HPDE6-E6E7 (cell line): ENCODE results near the gene PPFIBP2.

Source experiments
- DNase-seq: peaks from one replicate; pipeline ENCODE4 v3.0.0; 2011; ENCODE audit warnings: missing footprints; ENCODE audit errors: extremely low spot score

The PPFIBP2 gene

DNA sequence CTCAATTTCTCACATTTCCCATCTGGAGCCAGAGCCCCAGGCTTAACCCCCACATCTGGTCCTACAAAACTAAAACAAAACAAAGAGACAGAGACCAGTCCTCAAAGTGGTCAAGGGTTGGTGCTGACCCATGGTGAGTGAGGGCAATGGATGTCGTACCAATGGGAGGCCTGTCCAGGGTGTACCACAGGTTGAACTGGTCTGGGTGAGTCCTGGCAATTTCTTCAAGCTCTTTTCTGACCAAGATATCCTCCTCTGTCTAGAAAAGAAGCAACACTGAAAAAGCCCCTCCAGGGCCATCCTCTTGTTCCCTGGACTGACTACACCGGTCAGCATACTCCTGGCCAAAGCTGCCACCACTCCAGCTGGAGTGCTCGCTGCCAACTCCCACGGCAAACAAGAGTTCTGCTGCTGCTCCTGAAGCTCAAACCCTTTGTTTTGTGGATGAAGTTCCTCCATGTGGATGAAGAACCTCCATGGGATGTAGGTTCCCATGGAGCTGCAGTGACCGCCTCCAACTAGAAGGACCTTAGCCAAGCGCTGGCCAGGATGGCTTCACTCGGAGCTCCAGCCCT, 152.6 kb downstream of the PPFIBP2 start:
- DNase-seq = no peak

DNA sequence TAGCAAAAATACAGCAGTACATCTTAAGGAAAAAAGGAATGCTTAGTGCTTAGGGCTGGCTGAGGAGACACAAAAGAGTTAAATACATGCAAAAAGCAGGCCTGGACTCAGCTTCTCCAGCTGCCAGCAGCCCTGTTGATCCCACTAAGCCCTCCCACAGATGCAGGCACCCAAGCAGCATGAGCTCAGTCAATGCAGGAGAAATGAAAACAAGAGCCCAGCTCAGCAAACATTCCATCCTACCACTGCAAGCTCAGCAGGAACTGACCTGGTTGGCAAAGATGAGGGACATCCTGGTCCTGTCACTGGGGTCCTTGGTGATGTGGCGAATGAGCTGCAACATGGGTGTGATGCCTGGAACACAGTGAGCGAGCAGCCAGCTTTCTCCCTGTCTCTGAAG, 153.7 kb downstream of the PPFIBP2 start:
- no peak for DNase-seq

DNA sequence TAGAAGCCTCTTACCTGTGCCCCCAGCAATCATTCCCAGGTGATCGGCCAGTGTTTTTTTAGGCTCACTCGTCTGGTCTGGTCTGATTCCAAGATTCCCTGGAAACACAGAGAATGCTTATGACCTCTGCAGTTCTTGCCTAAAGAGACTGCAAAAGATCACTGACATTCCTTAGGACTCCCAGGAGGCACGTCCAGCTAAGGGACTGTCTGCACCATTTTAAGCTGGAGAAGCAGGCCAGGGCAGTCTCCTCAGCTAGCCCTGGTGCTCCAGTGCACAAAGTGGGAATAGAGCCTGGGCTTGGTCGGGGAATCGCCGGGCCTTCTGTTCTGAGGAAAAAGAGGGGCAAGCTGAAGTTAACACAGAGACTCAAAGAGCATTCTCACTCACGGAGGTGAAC, 154.7 kb downstream of the PPFIBP2 start:
- no peak for DNase-seq

DNA sequence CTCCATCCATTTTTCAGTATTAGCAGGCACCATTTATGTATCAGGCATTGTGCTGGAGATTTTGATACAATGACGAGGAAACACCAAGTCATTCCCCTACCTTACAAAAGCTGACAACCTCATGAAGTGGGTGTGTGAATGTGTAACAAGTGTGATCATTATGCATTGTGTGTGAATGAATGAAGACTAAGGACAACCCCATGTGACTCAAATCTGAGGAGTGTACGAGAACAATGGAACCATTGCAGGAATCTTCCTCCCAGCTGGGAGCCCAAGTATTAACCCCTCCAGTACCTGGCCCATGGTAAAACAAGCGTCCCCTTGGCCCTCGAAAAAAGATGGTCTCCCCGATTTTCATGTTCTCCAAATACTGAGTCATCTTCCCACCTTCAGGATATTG, 155.1 kb downstream of the PPFIBP2 start:
- no peak for DNase-seq

DNA sequence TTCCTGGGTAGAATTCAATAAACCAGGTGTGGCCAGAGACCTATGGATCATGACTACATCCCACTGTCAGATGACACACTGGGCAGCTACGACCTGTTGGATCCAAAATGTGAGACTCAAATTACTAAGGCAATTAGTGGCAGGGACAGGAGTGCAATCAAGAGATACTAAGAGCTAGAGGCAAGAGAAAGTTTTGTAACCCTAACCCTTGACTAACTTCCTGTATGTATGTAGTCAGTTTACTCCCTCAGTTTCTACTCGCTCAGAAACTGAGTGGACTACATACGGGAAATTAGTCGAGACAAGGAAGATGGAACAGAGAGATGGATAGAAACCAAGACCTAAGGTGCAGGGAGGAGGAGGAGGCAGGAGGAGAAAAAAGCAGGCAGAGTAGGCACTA, 156.8 kb downstream of the PPFIBP2 start:
- DNase-seq = no peak

DNA sequence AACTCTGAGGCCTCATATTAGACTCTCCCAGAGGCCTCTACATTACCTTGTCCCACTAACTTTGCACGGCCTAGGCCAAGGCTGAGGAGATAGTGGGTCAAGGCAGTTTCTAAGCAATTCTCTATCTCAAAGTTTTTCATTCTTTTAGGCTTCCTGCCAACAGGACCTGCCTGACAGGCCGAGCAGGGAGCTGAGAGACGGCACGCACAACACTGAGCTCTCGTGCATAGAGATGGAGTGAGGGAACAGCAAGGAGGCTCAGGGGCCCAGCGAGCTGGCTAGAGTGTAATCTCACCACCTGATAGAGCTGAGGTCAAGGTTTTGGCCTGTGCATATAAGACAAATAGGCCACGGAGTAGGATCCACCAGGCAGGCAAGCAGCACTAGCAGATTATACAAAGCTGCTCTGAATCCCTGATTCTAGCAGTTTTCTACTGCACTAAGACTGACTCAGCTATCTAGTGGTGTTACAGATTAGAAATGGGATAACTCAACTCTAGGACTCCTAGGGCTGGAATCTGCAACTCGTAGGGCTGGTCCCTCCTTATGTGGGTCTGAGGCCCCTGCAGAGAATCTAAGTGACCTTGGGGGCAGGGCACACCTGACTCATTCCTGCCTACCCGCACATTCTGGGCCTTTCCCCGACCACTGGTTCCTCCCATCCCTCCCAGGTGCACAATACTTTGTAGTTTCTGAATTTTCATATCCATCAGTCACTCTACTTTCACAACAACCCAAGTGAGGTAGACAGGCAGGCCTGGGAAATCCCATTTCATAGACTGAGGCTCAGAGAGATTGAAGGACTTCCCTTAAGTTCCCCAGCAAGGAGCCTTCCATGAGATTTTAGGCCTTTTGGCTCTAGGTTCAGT, 157.8 kb downstream of the PPFIBP2 start:
- no peak for DNase-seq

DNA sequence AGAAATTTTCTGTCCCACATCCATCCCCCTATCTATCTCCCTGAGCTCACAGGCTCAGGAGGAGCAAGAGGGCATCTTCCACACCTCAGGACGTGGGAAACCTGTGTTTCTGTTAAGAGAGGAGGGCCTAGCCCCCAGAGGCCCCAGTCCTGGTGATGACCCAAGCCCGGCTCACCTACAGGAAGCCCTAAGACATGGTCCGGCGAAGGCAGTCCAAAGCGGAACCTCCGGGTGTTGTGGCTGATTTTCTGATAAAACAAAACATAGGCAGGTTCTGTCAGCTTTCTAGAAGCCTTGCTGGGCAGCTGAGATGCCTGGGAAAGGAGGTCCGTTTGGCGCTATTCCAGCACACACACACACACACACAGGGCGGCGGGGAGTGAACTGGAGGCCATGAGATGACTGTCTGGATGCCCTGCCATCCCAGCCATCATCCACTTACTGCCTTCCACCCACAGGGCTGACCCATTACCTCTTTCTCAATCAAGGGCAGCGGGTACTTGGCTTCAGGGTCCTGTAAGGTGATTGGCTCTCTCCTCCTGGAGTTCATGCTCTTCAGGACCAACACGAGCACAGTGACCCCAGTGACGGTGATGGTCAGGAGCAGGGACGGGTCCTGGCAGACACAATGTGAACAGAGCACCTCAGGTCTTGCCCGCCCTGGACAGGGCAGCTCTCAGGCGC, 158.6 kb downstream of the PPFIBP2 start:
- no peak for DNase-seq

DNA sequence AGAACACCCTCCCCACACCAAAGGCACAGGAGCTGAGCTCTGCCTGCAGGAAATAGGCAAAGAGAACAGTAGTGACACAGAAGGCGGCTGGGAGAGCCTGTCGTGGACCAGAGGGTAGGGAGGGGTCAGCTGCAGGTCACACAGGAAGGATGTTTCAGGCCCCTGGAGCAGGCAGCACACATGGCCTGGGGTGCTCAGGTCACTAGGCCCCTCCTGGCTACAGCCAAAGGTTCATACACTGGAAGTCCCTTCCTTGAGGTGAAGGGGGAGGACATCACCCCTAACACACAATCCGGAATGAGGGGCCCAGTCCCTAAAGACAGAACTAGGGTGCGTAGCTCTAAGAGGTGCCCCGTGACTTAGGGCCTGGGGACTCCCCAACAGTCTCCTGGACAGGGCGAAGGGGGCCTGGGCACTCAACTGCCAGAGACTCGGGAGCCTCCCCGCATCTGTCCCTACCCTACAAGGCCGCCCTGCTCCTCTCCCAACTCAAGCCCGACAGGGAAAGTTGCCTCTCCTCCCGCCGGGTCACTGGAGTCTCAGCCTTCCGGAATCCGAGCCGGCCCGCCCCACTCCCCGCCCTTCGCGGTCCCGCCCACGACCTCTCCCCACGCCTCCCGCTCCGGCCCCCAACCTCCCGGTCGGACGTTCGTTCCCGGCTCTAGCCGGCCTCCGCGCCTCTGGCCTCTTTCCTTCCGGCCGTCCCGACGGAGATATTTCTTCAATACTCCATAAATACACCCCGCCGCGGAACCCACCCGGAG, 159.3 kb downstream of the PPFIBP2 start, which contains the start of gene CYB5R2:
Gene CYB5R2 (minus strand): TSS at position 541 of the 764 bp plus-strand sequence. CDS start 675 bp downstream, outside the sequence.
- DNase-seq = peak; percentile 36

DNA sequence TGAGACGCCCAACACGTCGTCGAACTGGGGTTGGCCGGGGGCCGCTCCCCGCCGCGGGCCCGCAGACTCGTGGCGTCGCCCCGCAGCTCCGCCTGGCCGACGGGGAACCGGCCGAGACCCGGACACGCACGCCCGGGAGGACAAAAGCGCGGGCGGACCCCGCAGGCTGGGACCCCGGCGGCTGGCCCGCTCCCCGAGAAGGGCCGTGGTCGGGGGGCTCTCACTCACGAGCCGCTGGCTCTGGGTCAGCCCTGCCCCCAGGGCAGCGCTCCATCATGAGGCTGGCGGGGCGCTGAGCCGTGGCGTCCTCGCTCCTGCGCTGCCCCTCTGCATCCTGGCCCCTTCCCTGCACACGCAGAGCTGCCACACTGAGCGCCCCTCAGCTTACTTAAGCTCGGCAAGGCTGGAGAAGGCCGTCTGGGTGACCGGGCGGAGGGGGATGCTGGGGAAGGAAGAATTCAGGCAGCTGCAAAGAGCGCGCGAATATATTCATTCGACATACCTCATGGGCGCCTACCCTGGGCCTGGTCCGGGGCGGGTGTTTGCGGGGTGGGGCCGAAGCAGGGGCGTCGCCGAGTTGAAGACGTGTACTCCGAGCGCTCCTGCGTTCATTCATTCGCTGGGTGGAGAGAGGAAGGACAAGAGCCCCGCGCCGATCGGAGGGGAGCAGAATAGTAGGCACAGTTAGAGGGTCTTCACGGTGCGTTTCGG, 160.1 kb downstream of the PPFIBP2 start:
- no peak for DNase-seq

DNA sequence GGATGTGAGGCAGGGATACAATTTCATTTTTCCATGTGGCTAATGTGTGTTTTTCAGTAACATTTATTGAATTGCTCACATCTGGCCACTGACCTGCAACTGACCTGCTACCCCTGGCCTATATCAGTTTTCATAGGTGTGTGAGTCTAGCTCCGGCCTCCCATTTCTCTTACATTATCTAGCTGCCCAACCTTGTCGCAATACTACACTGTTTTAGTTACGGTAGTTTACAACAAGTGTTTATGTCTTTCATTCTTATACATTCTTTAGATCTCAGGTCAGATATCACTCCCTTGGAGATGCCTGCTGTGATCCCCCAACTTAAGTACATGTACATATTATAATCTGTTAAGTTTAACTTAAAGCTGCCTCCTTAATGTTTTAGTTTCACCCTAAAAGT, 161.8 kb downstream of the PPFIBP2 start:
- no peak for DNase-seq

DNA sequence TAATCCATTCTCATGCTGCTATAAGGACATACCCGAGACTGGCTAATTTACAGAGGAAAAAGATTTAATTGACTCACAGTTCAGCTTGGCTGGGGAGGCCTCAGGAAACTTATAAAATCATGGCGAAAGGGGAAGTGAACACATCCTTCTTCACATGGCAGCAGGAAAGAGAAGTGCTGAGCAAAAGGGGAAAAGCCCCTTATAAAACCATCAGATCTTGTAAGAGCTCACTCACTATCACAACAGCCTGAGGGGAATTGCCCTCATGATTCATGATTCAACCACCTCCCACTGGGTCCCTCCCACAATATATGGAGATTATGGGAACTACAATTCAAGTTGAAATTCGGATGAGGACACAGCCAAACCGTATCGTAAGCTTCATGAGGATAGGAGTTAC, 163.3 kb downstream of the PPFIBP2 start:
- no peak for DNase-seq

DNA sequence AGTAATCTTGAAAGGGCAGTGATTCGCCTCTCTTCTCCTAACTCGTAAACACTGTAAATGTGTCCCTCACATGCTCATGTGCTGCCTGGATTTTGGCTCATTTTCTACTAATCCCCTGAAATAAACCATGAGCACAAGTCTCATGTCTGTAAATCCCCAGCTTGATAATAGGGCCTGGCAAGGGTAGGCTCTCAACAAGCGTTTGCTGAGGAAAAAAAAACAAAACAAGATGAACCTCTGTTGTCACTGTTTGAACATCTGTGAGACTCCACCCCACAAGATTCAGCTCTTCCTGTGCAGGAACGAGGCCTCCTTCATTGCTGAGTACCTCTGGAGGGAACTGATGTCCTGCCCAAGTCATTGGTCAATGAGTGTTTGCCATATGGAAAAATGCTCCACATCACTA, 164.0 kb downstream of the PPFIBP2 start:
- DNase-seq = no peak

DNA sequence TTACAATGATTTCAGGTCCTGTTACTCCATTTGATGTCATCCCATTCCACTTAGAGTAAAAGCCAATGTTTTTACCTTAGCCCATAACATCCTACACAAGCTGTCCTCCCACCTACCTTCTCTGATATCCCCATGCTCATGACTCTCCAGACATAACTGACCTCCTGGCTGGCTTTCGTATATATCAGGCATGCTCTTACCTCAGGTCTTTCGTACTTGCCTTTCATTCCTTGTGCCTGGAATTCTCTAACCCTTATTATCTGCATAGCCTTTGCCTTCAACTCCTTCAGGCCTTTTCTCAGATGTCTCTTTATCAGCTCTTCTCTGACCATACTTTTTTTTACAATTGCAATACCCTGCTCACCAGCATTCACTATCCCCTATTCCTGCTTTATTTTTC, 169.8 kb downstream of the PPFIBP2 start:
- no peak for DNase-seq

DNA sequence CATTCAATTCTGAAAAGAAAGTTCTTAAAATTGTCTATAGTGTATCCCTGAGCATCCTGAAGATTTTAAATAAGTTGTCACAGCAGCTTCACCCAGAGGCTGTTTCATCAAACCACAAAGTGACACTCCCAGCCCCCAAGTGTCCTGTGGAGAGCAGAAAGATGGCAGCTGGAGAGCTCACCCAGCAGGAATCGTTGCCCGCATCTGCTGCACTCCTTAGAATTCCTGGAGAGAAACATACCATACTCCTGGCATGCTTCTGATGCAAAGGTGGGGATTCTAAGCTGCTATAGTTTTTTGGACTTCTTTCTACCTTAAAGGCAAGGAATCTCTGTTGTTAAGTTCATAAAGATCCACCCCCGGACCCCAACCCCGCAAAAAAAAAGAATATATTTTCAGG, 173.0 kb downstream of the PPFIBP2 start:
- DNase-seq = no peak

DNA sequence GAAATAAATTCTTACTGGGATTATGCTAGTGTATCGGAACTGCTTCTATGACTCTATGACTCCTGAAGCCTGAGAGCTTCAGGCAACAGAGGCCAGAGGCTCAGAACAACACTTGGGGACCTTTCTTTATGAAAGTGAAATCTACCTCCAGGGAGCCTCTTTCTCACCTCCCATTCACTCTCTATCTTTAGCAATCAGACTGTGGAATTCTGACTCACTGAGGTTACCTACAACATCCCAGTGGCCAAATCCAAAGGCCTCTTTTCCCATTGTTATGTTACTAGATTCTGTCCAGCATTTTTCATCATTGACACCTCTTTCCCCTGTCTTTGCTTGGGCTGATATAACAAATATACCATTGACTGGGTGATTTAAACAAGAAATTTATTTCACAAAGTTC, 173.6 kb downstream of the PPFIBP2 start:
- DNase-seq = no peak

DNA sequence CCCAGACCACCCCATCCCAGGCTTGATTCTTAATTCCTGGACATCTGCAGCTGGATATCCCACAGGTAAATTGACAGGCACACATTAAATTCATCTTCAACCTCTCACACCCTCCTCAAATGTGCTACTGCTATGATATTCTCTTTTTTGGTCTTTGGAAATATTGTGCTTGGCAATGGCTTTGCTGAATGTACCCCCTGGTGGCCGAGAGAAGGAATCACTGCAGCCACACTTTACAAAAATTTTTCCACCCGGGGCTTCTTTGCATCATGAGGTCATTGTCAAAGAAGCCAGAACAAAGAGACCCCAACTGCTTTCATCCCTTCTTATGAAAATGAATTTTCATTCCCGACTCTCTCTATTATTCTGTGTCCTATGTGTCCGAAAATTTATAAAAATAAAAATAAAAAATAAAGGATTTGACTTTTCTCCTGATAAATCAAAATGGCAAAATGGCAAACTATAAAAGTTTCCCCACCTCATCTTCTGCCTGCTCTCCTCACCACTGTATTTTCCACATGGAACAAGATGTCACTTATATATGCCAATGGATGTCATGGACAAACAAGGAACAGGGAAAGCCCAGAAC, 174.5 kb downstream of the PPFIBP2 start:
- peak; percentile 19 for DNase-seq

DNA sequence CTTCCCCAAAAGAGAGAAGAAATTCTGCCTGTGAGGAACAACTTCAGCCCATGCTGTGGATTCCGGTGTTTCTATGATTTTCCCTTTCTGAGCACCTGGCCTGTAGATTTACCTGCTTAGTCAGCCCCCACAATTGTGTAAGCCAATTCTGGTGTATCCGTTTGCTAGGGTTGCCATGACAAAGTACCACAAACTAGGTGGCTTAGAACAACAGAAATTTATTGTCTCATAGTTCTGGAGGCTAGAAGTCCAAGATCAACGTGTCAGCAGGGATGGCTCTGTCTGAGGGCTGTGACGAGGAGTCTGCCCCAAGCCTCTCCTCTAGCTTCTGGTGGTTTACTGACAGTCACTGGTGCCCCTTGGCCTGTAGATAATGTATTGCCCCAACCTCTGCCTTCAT, 175.4 kb downstream of the PPFIBP2 start:
- no peak for DNase-seq

DNA sequence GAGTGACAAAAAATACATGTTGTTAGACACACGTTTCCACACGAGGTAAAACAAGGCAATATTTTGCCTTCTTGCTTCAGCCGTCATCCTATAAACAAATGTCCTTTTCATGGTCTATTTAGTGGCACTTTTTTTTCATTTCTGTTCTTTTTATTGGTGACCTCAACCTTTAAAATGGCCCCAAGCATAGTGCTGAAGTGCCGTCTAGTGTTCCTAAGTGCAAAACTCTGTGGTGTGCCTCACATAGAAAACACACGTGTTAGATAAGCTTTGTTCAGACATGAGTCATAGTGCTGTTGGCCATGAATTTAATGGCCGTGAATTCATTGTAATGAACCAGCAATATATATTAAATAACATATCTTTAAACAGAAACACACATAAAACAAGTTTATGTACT, 176.8 kb downstream of the PPFIBP2 start:
- no peak for DNase-seq

DNA sequence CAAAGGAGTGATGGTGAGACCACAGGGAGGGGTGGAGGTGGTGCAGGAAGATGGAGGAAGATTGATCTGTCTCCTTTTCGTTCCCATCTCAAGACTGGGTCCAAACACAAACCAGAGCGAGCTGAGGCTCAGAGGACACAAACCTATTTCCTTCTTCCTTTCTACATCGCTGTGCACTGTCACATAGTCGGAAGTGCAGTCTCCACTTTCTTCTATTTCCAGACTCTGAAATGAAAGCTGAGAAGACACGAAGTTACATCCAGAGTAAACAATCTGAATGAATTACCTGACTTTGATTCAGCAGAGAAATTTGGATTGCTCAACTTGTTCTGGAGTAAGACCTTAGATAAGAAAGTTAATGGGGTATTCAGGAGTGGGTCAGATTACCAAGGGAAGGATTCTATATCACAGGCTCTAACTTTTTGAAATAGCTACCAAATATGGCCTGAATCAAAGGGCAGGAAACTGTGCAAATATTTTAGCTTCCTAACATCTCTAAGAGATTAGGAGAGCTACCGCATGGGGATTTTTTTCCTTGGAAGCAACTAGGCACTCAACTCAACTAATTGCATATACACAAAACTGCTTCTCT, 178.1 kb downstream of the PPFIBP2 start:
- no peak for DNase-seq

DNA sequence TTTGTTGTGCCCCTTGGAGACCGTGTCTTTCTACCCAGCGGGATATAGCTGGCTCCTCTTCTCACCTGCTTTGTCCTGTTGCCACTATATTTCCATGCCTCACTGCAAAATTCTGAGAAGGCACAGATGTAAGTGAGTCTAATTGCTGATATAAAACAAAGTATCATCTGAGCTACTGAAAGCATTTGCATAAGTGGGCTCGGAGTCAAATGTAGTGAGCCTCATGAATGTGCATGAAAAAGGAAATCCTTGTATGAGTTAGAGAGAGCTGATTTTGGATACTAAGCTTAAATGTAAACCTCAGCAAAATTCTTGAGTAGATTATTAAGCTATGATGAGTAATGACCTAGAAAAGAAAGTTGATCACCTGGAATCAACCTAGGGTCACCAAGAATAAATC, 178.6 kb downstream of the PPFIBP2 start:
- no peak for DNase-seq

DNA sequence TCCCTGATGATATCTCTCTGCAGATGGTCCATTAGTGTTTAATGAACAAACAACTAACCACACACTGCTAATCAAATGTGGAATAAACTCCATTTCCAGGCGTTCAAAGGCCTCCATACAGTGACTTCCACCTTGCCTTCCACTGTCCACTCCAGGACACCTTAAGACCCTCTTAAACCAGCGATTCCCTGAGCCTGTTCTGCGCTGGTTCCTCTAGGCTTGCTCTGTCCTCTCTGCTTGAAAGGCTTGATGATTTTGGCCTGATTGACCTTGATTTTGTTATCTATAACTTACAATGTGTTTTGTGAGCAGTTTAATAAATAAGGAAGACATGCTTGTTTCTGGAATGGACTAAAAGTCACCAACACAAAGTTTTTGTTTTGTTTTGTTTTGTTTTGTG, 180.4 kb downstream of the PPFIBP2 start:
- no peak for DNase-seq
